NCI-H748 (cell line): ENCODE measurements around the gene CD300C.
"Not testable (repeated sequence)": the region's sequence is repeated elsewhere in the genome, so short reads cannot be mapped to it uniquely, and the experiment has no call there.

Experiments
- DNase-seq: peaks from one replicate; lab custom pipeline; 2025; ENCODE audit not compliant: unreplicated experiment; lab: John Stamatoyannopoulos, UW

The CD300C gene

GRCh38 chr17:74536890-74537289, 9.0 kb downstream of the CD300C start:
- DNase-seq: no peak

- no peak for DNase-seq
Measured at GRCh38 chr17:74532115-74532514, 13.8 kb downstream of the CD300C start.

- no peak for DNase-seq
Measured at GRCh38 chr17:74531231-74531761, 14.6 kb downstream of the CD300C start, which contains the start of gene CD300LB. Gene CD300LB (minus strand): TSS chr17:74531475. CDS start chr17:74531350, 125 bp downstream.

GRCh38 chr17:74530831-74531150, 15.1 kb downstream of the CD300C start:
- no peak for DNase-seq

GRCh38 chr17:74529243-74529642, 16.7 kb downstream of the CD300C start:
- no peak for DNase-seq

GRCh38 chr17:74528491-74529199, 17.3 kb downstream of the CD300C start:
- DNase-seq: no peak

- DNase-seq: no peak
Measured at GRCh38 chr17:74527756-74528155, 18.2 kb downstream of the CD300C start.

- no peak for DNase-seq
Measured at GRCh38 chr17:74527081-74527480, 18.8 kb downstream of the CD300C start.

- no peak for DNase-seq
Measured at GRCh38 chr17:74526681-74527080, 19.2 kb downstream of the CD300C start.

GRCh38 chr17:74525781-74526288, 20.1 kb downstream of the CD300C start:
- no peak for DNase-seq

- DNase-seq: no peak
Measured at GRCh38 chr17:74525465-74525725, 20.5 kb downstream of the CD300C start.

- no peak for DNase-seq
Measured at GRCh38 chr17:74524653-74525464, 21.1 kb downstream of the CD300C start.

- no peak for DNase-seq
Measured at GRCh38 chr17:74523308-74523707, 22.6 kb downstream of the CD300C start.

- DNase-seq: no peak
Measured at GRCh38 chr17:74522381-74523105, 23.4 kb downstream of the CD300C start.

- DNase-seq: no peak
Measured at GRCh38 chr17:74521701-74522201, 24.2 kb downstream of the CD300C start.

GRCh38 chr17:74520790-74521480, 25.0 kb downstream of the CD300C start:
- DNase-seq: no peak

- no peak for DNase-seq
Measured at GRCh38 chr17:74520016-74520434, 25.9 kb downstream of the CD300C start.

GRCh38 chr17:74518413-74518981, 27.4 kb downstream of the CD300C start:
- DNase-seq: not testable (repeated sequence)

- DNase-seq: no peak
Measured at GRCh38 chr17:74516561-74517328, 29.2 kb downstream of the CD300C start.

GRCh38 chr17:74515941-74516340, 30.0 kb downstream of the CD300C start:
- no peak for DNase-seq
